CD4-positive, alpha-beta T cell treated with Interferon gamma for 1 hour (primary cell): ENCODE data around the gene LDAH.

Source experiments
- DNase-seq: peaks from one replicate; pipeline ENCODE4 v3.0.0-alpha.2; 2020

The LDAH gene

GRCh38 chr2:20678086-20678395 lies 144.9 kb downstream of the LDAH start:
- DNase-seq = no peak

GRCh38 chr2:20677301-20678085 lies 145.4 kb downstream of the LDAH start:
- no peak for DNase-seq

- DNase-seq = peak; percentile 25
Observed at GRCh38 chr2:20676353-20677215, 146.3 kb downstream of the LDAH start.

GRCh38 chr2:20675701-20676352 lies 147.1 kb downstream of the LDAH start:
- DNase-seq = peak; percentile 33

GRCh38 chr2:20674974-20675679 lies 147.8 kb downstream of the LDAH start:
- no peak for DNase-seq

GRCh38 chr2:20674309-20674965 lies 148.5 kb downstream of the LDAH start:
- DNase-seq = no peak

GRCh38 chr2:20673686-20674308 lies 149.1 kb downstream of the LDAH start:
- no peak for DNase-seq

GRCh38 chr2:20672201-20672951 lies 150.5 kb downstream of the LDAH start:
- DNase-seq = no peak

GRCh38 chr2:20671736-20672080 lies 151.2 kb downstream of the LDAH start:
- DNase-seq = no peak

- no peak for DNase-seq
Observed at GRCh38 chr2:20671036-20671735, 151.7 kb downstream of the LDAH start.

GRCh38 chr2:20670315-20671035 lies 152.4 kb downstream of the LDAH start:
- DNase-seq = no peak

- no peak for DNase-seq
Observed at GRCh38 chr2:20669562-20670314, 153.2 kb downstream of the LDAH start.

- no peak for DNase-seq
Observed at GRCh38 chr2:20668871-20669475, 153.9 kb downstream of the LDAH start.

GRCh38 chr2:20668451-20668850 lies 154.4 kb downstream of the LDAH start:
- no peak for DNase-seq

- DNase-seq = no peak
Observed at GRCh38 chr2:20667531-20668401, 155.1 kb downstream of the LDAH start.

GRCh38 chr2:20667151-20667530 lies 155.8 kb downstream of the LDAH start:
- DNase-seq = no peak

GRCh38 chr2:20666304-20667150 lies 156.4 kb downstream of the LDAH start, which contains the start of gene GDF7:
Gene GDF7, plus strand, starts transcription at chr2:20667144. Its CDS starts 96 bp downstream, at chr2:20667240.
- peak; percentile 46 for DNase-seq
